Astrocyte (in vitro differentiated cells and primary cell): ENCODE measurements around the gene OPA1.

ENCODE experiments used
- CTCF ChIP-seq: IDR thresholded peaks from 2 replicates; pipeline ENCODE4 v1.5.1; 2011; ENCODE audit warnings: low read depth, mild to moderate bottlenecking, inconsistent platforms, low read length, moderate library complexity; ENCODE audit not compliant: insufficient read depth
- EZH2 ChIP-seq: IDR thresholded peaks from 2 replicates; pipeline ENCODE4 v1.6.1; 2012; ENCODE audit warnings: mild to moderate bottlenecking, low read length, inconsistent platforms; ENCODE audit not compliant: insufficient read depth

DNA sequence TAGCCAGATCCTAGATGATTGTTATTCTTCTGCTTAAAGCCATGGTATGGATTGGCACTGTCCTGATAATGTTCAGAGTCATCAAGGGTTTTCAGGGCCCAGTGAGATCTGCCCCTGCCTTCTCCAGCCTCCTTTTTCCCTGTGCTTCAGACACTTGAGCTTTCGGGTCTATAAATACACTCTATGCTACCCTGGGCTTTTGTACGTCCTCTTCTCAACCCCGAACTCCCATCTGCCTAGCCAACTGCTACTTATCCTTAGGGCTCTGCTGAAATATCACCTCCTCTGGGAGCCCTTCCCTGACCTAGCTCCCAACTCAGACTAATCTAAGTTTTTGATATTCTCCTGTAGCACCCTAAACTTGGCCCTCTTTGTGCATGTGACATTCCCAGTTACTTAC, 115.3 kb downstream of the OPA1 start:
- TF ChIP-seq CTCF, result no peak
- no peak for TF ChIP-seq EZH2
